Tibial nerve (tissue), 4 donors: Measurements from ENCODE around the gene TRAPPC2L. TPM values are rescaled to one million over a fixed set of nuclear protein-coding genes. Genes with fewer than 3 reads are reported as not detected.

Experiments
- DNase-seq, 2 donors: peaks; one replicate each; pipeline ENCODE4 v3.0.0-alpha.2; 2019; ENCODE audit warnings: low spot score in 2 of 2
- H3K27ac ChIP-seq, 4 donors: fragments of 200-600 bp; sonication (generic) in 3 of 4; one replicate each; pipeline ENCODE4 v1.5.1; 2017 to 2019; ENCODE audit warnings: mild to moderate bottlenecking in 1 of 4
- H3K27me3 ChIP-seq, 2 donors: fragments of 200-600 bp; sonication (generic) in 1 of 2; one replicate each; pipeline versions ENCODE4 v1.5.1 to v1.6.0; 2017 to 2019
- H3K36me3 ChIP-seq, 3 donors: fragments of 200-600 bp; sonication (generic); one replicate each; pipeline ENCODE4 v1.5.1; 2018 to 2019
- H3K4me1 ChIP-seq, 4 donors: fragments of 200-600 bp; sonication (generic) in 3 of 4; one replicate each; pipeline ENCODE4 v1.5.1; 2017 to 2019
- H3K4me3 ChIP-seq, 4 donors: fragments of 200-600 bp; sonication (generic) in 3 of 4; one replicate each; pipeline ENCODE4 v1.5.1; 2017 to 2019; ENCODE audit warnings: mild to moderate bottlenecking in 1 of 4, moderate library complexity in 1 of 4
- H3K9me3 ChIP-seq, 4 donors: fragments of 200-600 bp; sonication (generic) in 3 of 4; one replicate each; pipeline ENCODE4 v1.5.1; 2017 to 2019
- CTCF ChIP-seq, 5 experiments: fragments of 200-600 bp in 3 of 5; fragments of 450-650 bp in 2 of 5; sonication (generic) in 3 of 5; IDR thresholded peaks; one replicate each; pipeline ENCODE4 v1.5.1; 2016 to 2019; ENCODE audit warnings: antibody characterized with exemption in 5 of 5, mild to moderate bottlenecking in 3 of 5, moderate library complexity in 2 of 5
- EP300 ChIP-seq, 2 donors: sonication (generic); formaldehyde crosslinking; IDR thresholded peaks; one replicate each; pipeline ENCODE4 v1.6.1; 2017; ENCODE audit warnings: antibody characterized with exemption in 2 of 2, mild to moderate bottlenecking in 1 of 2
- POLR2A ChIP-seq, 2 donors: fragments of 450-650 bp; IDR thresholded peaks; one replicate each; pipeline ENCODE4 v1.6.1; 2017; ENCODE audit warnings: antibody characterized with exemption in 2 of 2, mild to moderate bottlenecking in 2 of 2, moderate library complexity in 2 of 2
- WGBS, 2 donors: methylation state at CpG; one replicate each; pipeline ENCODE4 v1.1.5; 2018; 5-methylcytosine and 5-hydroxymethylcytosine counted together
- total RNA-seq, 4 donors: library from RNA; depleted of rRNA; stranded (reverse); fragments of >200 nt; gene quantifications; one replicate each; pipeline ENCODE4 v1.1.0, GENCODE V29; 2016

The TRAPPC2L gene, protein sequence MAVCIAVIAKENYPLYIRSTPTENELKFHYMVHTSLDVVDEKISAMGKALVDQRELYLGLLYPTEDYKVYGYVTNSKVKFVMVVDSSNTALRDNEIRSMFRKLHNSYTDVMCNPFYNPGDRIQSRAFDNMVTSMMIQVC
- total RNA-seq: 10 to 100 TPM; 18.0 to 36.6 (median 22.9) TPM

DNA sequence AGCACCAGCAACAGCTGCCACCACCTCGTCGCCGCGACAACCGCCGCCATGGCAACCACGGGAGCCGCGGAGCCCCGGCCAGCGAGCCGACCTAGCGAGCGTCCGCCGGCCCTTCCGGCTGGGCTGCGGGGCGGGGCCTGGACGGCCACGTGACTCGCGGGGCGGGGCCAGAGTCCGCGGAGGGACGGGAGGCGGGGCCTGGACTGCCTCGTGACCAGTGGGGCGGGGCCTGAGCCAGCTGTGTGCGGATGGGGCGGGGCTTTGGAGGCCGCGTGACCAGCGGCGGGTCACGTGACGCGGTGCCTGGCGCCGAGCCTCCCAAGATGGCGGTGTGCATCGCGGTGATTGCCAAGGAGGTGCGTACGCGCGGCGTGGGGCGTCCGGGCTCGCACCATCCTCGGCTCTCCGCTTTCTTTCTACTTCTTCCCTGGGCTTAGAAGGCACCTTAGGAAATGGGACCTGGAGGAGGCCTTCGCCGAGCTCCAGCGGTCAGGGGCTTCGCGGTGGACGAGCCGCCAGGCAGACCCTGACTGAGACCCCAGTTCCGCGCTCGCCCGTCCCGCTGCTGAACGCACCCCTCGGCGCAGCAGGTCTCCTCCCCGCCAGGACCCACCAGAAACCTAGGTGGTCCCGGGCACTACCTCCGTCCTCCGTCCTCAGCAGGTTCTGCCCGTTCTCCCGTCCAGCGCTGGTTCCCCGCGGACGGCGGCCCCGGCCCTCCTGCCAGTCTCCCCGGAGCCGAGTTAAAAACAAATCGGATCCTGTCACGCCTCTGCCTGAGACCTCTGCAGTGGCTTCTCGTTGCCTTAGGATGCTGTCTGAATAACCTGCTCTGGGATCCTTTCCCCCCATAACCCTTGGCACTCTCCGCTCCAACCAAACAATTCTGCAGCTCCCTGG, at the start of gene TRAPPC2L, which contains the start of gene GALNS:
TSS of gene TRAPPC2L (plus strand) at position 300 of the 900 bp plus-strand sequence. CDS start at position 324, 24 bp downstream.
TSS of gene GALNS (minus strand) at position 120 of the 900 bp plus-strand sequence. CDS start at position 50, 70 bp downstream.
- H3K4me3 ChIP-seq: peak within 1 kb of the TSS; percentile 75 to 100 (median 86)
- 0 to 1% methylated on average over 40 to 64 of the region's 87 CpGs for WGBS, 2 donors
- peaks cover 0 to 52% (median 23%) of the 10 kb centered on the region in 4 donors for H3K4me1 ChIP-seq
- peaks cover 3 to 41% (median 22%) of the 10 kb centered on the region in 3 donors for H3K36me3 ChIP-seq
- no peaks in the 10 kb centered on the region for H3K27me3 ChIP-seq
- DNase-seq: peak; percentile 100
- H3K27ac ChIP-seq: peak within 1 kb of the TSS; percentile 64 to 92 (median 84)
- H3K9me3 ChIP-seq: no peaks in the 10 kb centered on the region
- TF ChIP-seq POLR2A (IDR thresholded peaks at IDR 0.05) (peak; percentile 54 to 83), EP300 (IDR thresholded peaks at IDR 0.05) (peak; percentile 70 to 94), CTCF (IDR thresholded peaks at IDR 0.05) (peak in 1 of 5 experiments; percentile 22)

DNA sequence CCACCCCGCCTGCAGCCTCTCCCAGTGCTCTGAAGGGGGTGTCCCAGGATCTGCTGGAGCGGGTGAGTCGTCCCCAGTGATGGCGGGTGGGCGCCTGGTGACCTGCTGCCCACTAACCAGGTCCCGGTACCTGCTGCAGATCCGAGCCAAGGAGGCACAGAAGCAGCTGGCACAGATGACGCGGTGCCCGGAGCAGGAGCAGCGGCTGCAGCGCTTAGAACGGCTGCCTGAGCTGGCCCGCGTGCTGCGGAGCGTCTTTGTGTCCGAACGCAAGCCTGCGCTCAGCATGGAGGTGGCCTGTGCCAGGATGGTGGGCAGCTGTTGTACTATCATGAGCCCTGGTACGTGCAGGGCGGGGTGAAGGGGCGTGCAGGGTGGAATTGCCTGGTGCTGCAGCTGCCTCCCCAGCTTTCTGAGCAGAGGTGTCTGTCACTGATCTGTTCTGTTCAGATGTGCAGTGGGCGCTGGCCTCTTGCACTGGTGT, 49.7 kb upstream of the TRAPPC2L start:
- H3K9me3 ChIP-seq: no peaks in the 10 kb centered on the region
- no peak overlapping the region for H3K27ac ChIP-seq
- H3K36me3 ChIP-seq: peaks cover 0 to 34% (median 0%) of the 10 kb centered on the region in 3 donors
- TF ChIP-seq EP300 (IDR thresholded peaks at IDR 0.05) (no peak), POLR2A (IDR thresholded peaks at IDR 0.05) (no peak), CTCF (IDR thresholded peaks at IDR 0.05) (no peak)
- 82 to 89% methylated on average over 19 to 22 of the region's 24 CpGs for WGBS, 2 donors
- no peak overlapping the region for H3K4me3 ChIP-seq
- H3K4me1 ChIP-seq: peaks cover 0 to 47% (median 28%) of the 10 kb centered on the region in 4 donors
- DNase-seq: no peak
- no peaks in the 10 kb centered on the region for H3K27me3 ChIP-seq

DNA sequence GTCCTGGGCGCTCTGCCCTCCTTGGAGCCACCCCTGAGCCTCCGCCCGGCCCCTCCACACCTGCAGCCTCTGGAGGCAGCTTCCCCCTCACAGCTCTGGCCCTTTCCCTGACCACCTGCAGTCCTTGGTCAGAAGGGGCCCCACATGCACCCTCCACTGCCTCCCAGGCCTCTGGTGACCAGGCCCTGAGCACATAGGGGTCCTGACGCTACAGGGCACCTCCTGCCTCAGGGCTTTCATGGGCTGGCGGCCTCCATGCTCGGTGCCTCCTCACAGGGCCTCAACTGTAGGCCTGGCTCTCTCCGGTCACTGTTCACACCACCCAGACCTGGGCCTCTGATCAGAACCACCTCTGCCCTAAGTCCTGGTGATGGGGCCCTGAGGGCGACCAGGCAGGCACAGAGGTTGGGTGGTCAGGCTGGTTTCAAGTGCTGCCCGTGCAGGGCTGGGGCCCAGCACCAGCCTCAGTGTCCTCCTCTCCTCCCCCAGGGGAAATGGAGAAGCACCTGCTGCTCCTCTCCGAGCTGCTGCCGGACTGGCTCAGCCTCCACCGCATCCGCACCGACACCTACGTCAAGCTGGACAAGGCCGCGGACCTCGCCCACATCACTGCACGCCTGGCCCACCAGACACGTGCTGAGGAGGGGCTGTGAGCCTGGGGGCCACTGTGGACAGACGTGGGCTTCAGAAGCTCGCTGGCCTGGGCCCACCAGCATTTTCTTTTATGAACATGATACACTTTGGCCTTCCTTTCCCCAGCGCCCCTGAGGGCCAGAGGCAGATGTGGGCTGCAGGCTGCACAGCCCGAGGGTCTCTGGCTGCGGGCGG, 49.1 kb upstream of the TRAPPC2L start:
- no peak overlapping the region for H3K27ac ChIP-seq
- DNase-seq: no peak
- peaks cover 0 to 47% (median 33%) of the 10 kb centered on the region in 4 donors for H3K4me1 ChIP-seq
- WGBS, 2 donors: 84 to 89% methylated on average over 19 to 26 of the region's 26 CpGs
- TF ChIP-seq POLR2A (IDR thresholded peaks at IDR 0.05) (no peak), CTCF (IDR thresholded peaks at IDR 0.05) (no peak), EP300 (IDR thresholded peaks at IDR 0.05) (no peak)
- H3K9me3 ChIP-seq: no peaks in the 10 kb centered on the region
- H3K4me3 ChIP-seq: no peak overlapping the region
- peaks cover 0 to 34% (median 0%) of the 10 kb centered on the region in 3 donors for H3K36me3 ChIP-seq
- no peaks in the 10 kb centered on the region for H3K27me3 ChIP-seq

GRCh38 chr16:88809068-88809675, 47.8 kb upstream of the TRAPPC2L start:
- Histone ChIP-seq H3K36me3 (peaks cover 0 to 34% (median 0%) of the 10 kb centered on the region in 3 donors), H3K4me3 (no peak overlapping the region), H3K27ac (no peak overlapping the region), H3K27me3 (no peaks in the 10 kb centered on the region), H3K9me3 (no peaks in the 10 kb centered on the region), H3K4me1 (peaks cover 0 to 45% (median 33%) of the 10 kb centered on the region in 4 donors)
- WGBS, 2 donors: 84 to 89% methylated on average over 7 to 9 of the region's 10 CpGs
- TF ChIP-seq POLR2A (IDR thresholded peaks at IDR 0.05) (no peak), CTCF (IDR thresholded peaks at IDR 0.05) (no peak), EP300 (IDR thresholded peaks at IDR 0.05) (no peak)
- DNase-seq: no peak
